HL-60 (cell line): Measurements from ENCODE around the gene IMPG2.

Experiments used
- CTCF ChIP-seq: IDR thresholded peaks from one replicate; pipeline ENCODE4 v1.5.1; 2011; ENCODE audit warnings: low read length, control low read depth, inconsistent platforms; ENCODE audit not compliant: insufficient read depth
- GABPA ChIP-seq: IDR thresholded peaks from 2 replicates; pipeline ENCODE4 v1.6.1; 2012; ENCODE audit warnings: low read depth
- POLR2AphosphoS5 ChIP-seq: IDR thresholded peaks from 2 replicates; pipeline ENCODE4 v1.6.1; 2012; ENCODE audit warnings: low read depth
- REST ChIP-seq: IDR thresholded peaks from 2 replicates; pipeline ENCODE4 v1.6.1; 2012; ENCODE audit warnings: low read depth; ENCODE audit not compliant: insufficient replicate concordance
- SPI1 ChIP-seq: IDR thresholded peaks from 2 replicates; pipeline ENCODE4 v1.6.1; 2012; ENCODE audit warnings: low read depth, mild to moderate bottlenecking, borderline replicate concordance

GRCh38 chr3:101235048-101235447 lies 85.3 kb downstream of the IMPG2 start:
- TF ChIP-seq CTCF (no peak), POLR2AphosphoS5 (no peak), REST (no peak), GABPA (no peak), SPI1 (no peak)
